Measurements from ENCODE around the gene CCDC60. TPM values are rescaled to one million over a fixed set of nuclear protein-coding genes. Genes with fewer than 3 reads are reported as not detected.
A peak's percentile ranks its signal among the peaks of the same experiment; 100 is the strongest.

The CCDC60 gene
- total and polyA plus RNA-seq, 8 donors: not detected

GRCh38 chr12:119389687-119390086, 55.2 kb downstream of the CCDC60 start:
- Histone ChIP-seq H3K27ac (no peak overlapping the region), H3K36me3 (no peaks in the 10 kb centered on the region), H3K4me3 (no peak overlapping the region), H3K27me3 (no peaks in the 10 kb centered on the region), H3K9me3 (no peaks in the 10 kb centered on the region), H3K4me1 (no peaks in the 10 kb centered on the region)
- no peak for TF ChIP-seq CTCF (IDR thresholded peaks at IDR 0.05)
- intact Hi-C loops (cut with DNase I): no loop called here
- ATAC-seq: no peak
- no peak for DNase-seq
- no peak for FAIRE-seq

GRCh38 chr12:119391673-119392072, 57.1 kb downstream of the CCDC60 start:
- ATAC-seq (no peak), FAIRE-seq (no peak), DNase-seq (no peak)
- intact Hi-C loops (cut with DNase I): no loop called here
- Histone ChIP-seq H3K9me3 (no peaks in the 10 kb centered on the region), H3K4me3 (no peak overlapping the region), H3K27me3 (no peaks in the 10 kb centered on the region), H3K4me1 (no peaks in the 10 kb centered on the region), H3K27ac (no peak overlapping the region), H3K36me3 (no peaks in the 10 kb centered on the region)
- no peak for TF ChIP-seq CTCF (IDR thresholded peaks at IDR 0.05)
- WGBS, 2 donors: 55 to 65% methylated on average over 5 of the region's 5 CpGs

GRCh38 chr12:119393677-119394076, 59.1 kb downstream of the CCDC60 start:
- no peak for FAIRE-seq
- WGBS, 2 donors: 24 to 29% methylated on average over 4 of the region's 4 CpGs
- ATAC-seq: peak in 1 of 4 donors; percentile 40
- no peak overlapping the region for H3K4me3 ChIP-seq
- no peaks in the 10 kb centered on the region for H3K4me1 ChIP-seq
- H3K36me3 ChIP-seq: no peaks in the 10 kb centered on the region
- TF ChIP-seq CTCF (IDR thresholded peaks at IDR 0.05): no peak
- intact Hi-C loops (cut with DNase I): no loop called here
- no peaks in the 10 kb centered on the region for H3K9me3 ChIP-seq
- no peaks in the 10 kb centered on the region for H3K27me3 ChIP-seq
- H3K27ac ChIP-seq: peak overlapping the region in 1 of 4 donors; percentile 42
- no peak for DNase-seq

- no peaks in the 10 kb centered on the region for H3K27me3 ChIP-seq
- H3K9me3 ChIP-seq: no peaks in the 10 kb centered on the region
- intact Hi-C loops (cut with DNase I): no loop called here
- H3K4me1 ChIP-seq: no peaks in the 10 kb centered on the region
- 86 to 99% methylated on average over 4 to 8 of the region's 10 CpGs for WGBS, 2 donors
- no peak for DNase-seq
- no peak overlapping the region for H3K27ac ChIP-seq
- H3K4me3 ChIP-seq: no peak overlapping the region
- FAIRE-seq: no peak
- H3K36me3 ChIP-seq: no peaks in the 10 kb centered on the region
- no peak for TF ChIP-seq CTCF (IDR thresholded peaks at IDR 0.05)
- ATAC-seq: no peak
Measured at GRCh38 chr12:119397540-119397939, 63.0 kb downstream of the CCDC60 start.

- no peak for TF ChIP-seq CTCF (IDR thresholded peaks at IDR 0.05)
- H3K4me1 ChIP-seq: no peaks in the 10 kb centered on the region
- ATAC-seq (no peak), FAIRE-seq (no peak), DNase-seq (peak in 1 of 6 donors; percentile 54)
- H3K4me3 ChIP-seq: no peak overlapping the region
- intact Hi-C loops (cut with DNase I): no loop called here
- no peaks in the 10 kb centered on the region for H3K9me3 ChIP-seq
- H3K27ac ChIP-seq: no peak overlapping the region
- WGBS, 2 donors: 91 to 92% methylated on average over 22 to 24 of the region's 24 CpGs
- no peaks in the 10 kb centered on the region for H3K27me3 ChIP-seq
- H3K36me3 ChIP-seq: no peaks in the 10 kb centered on the region
Measured at GRCh38 chr12:119398190-119398589, 63.7 kb downstream of the CCDC60 start.
